ENCODE results near the gene RNU5D-1. TPM values are rescaled to one million over a fixed set of nuclear protein-coding genes. Genes with fewer than 3 reads are reported as not detected.

Gene RNU5D-1
- total and polyA plus RNA-seq, 10 of the 15 experiments (the other 5 are each of a cell fraction or from before 2014, with no cell fraction given): not detected

DNA sequence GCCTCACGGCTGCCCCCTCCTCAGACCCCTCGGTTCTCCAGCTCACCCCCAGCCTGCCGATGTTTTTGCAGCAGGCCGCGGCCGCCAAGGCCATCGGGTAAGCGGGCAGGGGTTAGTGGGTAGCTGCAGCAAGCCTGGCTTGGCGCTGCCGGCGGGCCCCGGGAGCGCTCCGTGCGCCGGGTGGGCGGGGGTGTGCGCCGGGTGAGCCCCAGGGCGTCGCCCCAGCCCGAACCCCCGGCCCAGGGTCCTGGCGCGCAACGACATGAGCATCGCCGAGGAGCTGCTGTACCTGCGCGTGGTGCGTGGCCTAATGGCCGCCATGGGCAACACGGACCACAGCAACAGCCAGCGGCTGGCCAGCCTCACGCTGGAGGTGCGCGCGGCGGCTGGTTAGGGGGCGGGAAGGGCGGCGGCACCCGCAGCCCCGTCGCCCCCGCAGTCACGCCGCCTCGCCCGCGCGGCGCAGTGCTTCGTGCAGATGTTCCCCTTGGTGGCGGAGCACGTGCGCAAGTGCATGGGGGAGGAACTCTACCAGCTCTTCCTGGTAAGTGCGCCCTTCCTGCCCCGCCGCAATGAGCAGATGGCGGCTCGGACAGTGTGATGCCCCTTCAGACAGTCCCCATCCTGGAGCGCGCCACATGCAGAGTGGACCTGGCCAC is 6.5 kb downstream of the RNU5D-1 start:
- H3K27me3 ChIP-seq (replicated peaks in 1 of 2; ENCODE audit: control insufficient read depth in 2 of 2, insufficient read depth in 2 of 2, low read length in 1 of 2): no peaks in the 10 kb centered on the region
- no peak for DNase-seq (ENCODE audit: low read depth, low spot score)
- no peak overlapping the region for H2AFZ ChIP-seq (ENCODE audit: control insufficient read depth, low read depth, low read length)
- TF ChIP-seq PAX8 (IDR thresholded peaks at IDR 0.05) (no peak), NR2C2 (IDR thresholded peaks at IDR 0.05; ENCODE audit: borderline replicate concordance, control insufficient read depth, insufficient read length, low read depth) (no peak), EP300 (IDR thresholded peaks at IDR 0.05; ENCODE audit: borderline replicate concordance in 1 of 2, control insufficient read depth in 1 of 2, low read depth in 2 of 2, low read length in 2 of 2) (no peak), RFX5 (IDR thresholded peaks at IDR 0.05; ENCODE audit: low read depth, low read length) (no peak), NFXL1 (IDR thresholded peaks at IDR 0.05; ENCODE audit: borderline replicate concordance) (no peak), EZH2 (IDR thresholded peaks at IDR 0.05; ENCODE audit: borderline replicate concordance, control insufficient read depth, low read depth, low read length) (no peak)
- RAD21 ChIA-PET (ENCODE audit: unreplicated experiment): no interaction called here
- CTCF ChIA-PET: no interaction called here
- intact Hi-C loops (cut with micrococcal nuclease; ENCODE audit: unreplicated experiment) (no loop called here), in situ Hi-C loops (cut with MboI) (no loop called here)
- no peak for FAIRE-seq
- H3K9ac ChIP-seq (ENCODE audit: control insufficient read depth, insufficient read depth, low read length): no peak overlapping the region; the same call in 1 of the 2 replicates
- no peaks in the 10 kb centered on the region for H3K36me3 ChIP-seq (ENCODE audit: control insufficient read depth in 2 of 2, insufficient read depth in 2 of 2, low read length in 1 of 2)
- WGBS (ENCODE audit: insufficient coverage, insufficient replicate concordance, low lambda C conversion rate, missing lambda C conversion rate): 97% methylated on average over 55 of the region's 64 CpGs
- H3K79me2 ChIP-seq (ENCODE audit: control insufficient read depth, insufficient read depth, low read length): no peaks in the 10 kb centered on the region
- no peak for ATAC-seq
- no peaks in the 10 kb centered on the region for H3K9me3 ChIP-seq (replicated peaks; ENCODE audit: control insufficient read depth, insufficient read depth, low read length)
- no peak overlapping the region; the same call in 1 of the 2 replicates for H3K27ac ChIP-seq (ENCODE audit: control insufficient read depth, insufficient read depth)
- H4K20me1 ChIP-seq (ENCODE audit: control insufficient read depth, insufficient read depth): no peaks in the 10 kb centered on the region
- BruUV-seq (replicated peaks): no TSS peak
- H3K4me2 ChIP-seq (ENCODE audit: control insufficient read depth, insufficient read depth): peak overlapping the region; percentile 93
- peaks cover 28% of the 10 kb centered on the region for H3K4me1 ChIP-seq (ENCODE audit: control insufficient read depth, insufficient read depth, low read length)
- POLR2A ChIA-PET: interaction anchor here (0.6 to 1.5 kb wide), 3 partner anchors 60 to 576 kb away, joined by 3 to 6 read pairs (median 6); no protein-coding TSS in a partner anchor
- no peak overlapping the region for H3K4me3 ChIP-seq
- SMC1A ChIA-PET (ENCODE audit: uncharacterized antibody, unreplicated experiment): no interaction called here
